ENCODE measurements around the gene CIROP.

CIROP gene
- long read RNA-seq, donor 1 = 0 reads
- long read RNA-seq, donor 2 = 0 reads
- long read RNA-seq, donor 3 = 0 reads
- long read RNA-seq, donor 4 = 0 reads
- long read RNA-seq, donor 5 = 0 reads
- long read RNA-seq, donor 6 = 0 reads
- long read RNA-seq, donor 7 = 0 reads
- long read RNA-seq, donor 8 = 0 reads

GRCh38 chr14:23104591-23105347 lies at the start of gene CIROP:
Gene CIROP (minus strand): TSS chr14:23104989. CDS start chr14:23104920, 69 bp downstream.
- DNase-seq = no peak

GRCh38 chr14:23153851-23154796 lies 49.3 kb upstream of the CIROP start:
- peak; percentile 50 for DNase-seq

DNA sequence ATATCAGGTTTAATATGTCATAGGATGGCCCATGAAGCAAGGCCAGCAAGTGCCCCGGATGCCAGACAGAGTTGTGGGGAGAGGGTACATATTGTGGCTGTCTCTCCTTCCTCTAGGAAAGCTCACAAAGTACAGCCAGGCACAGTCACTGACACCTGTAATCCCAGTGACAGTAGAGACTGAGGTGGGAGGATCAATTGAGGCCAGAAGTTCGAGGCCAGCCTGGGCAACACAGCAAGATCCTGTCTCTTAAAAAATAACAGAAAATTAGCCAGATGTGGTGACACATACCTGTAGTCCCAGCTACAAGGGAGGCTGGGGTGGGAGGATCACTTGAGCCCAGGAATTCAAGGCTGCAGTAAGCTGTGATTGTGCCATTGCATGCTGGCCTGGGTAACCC lies 46.6 kb upstream of the CIROP start:
- DNase-seq = no peak

DNA sequence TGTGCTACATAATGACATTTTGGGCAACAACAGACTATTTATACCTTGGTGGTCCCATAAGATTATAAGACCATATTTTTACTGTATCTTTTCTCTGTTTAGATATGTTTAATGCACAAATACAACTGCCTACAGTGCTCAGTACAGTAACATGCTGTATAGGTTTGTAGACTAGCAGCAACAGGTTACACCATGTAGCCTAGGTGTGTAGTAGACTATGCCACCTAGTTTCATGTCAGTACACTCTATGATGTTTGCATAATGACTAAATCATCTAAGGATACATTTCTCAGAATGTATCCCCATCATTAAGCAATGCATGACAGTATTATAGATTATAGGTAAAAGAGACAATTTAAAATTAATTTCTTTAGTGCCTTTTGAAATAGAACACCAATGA lies 45.0 kb upstream of the CIROP start:
- DNase-seq = no peak

- no peak for DNase-seq
Measured at GRCh38 chr14:23148591-23149249, 43.9 kb upstream of the CIROP start.

DNA sequence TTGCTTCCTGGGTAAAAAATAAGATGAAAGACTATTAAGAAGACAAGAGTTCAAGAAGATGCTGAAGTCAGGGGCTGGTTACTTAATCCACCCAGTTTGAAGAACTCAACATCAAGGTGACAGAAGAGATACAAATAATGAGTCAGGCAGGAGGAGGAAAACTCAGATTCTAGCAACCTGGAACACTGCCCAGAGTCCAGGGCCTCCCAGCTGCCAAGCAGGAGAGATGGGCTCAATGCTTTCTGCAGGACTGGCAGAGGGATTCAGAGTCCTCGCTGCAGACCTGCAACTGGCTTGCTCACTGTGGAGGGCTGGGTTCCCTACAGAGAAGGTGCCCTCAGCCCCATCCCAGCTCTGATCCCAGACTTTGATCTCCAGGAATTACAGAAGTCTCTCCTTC lies 42.9 kb upstream of the CIROP start:
- DNase-seq = no peak

- DNase-seq = no peak
Measured at GRCh38 chr14:23146980-23147379, 42.2 kb upstream of the CIROP start.

GRCh38 chr14:23146351-23146910 lies 41.6 kb upstream of the CIROP start:
- no peak for DNase-seq

- no peak for DNase-seq
Measured at GRCh38 chr14:23145794-23146350, 41.1 kb upstream of the CIROP start.

DNA sequence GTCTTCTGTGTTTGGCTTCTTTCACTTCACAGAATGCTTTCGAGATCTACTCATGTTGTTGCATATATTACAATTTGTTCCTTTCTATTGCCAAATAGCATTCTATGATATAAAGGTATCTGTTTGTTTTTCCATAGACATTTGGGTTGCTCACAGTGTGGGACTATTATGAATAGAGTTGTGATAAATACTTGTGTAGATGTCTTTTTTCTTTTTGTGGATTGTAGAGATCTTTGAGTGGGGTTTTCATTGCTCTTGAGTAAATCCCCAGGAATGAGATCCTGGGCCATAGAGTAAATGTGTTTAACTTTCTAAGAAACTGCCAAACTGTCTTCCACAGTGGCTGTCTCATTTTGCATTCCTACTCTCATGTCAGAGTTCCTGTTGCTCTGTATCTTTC lies 39.1 kb upstream of the CIROP start:
- no peak for DNase-seq

GRCh38 chr14:23142826-23143225 lies 38.0 kb upstream of the CIROP start:
- DNase-seq = no peak

DNA sequence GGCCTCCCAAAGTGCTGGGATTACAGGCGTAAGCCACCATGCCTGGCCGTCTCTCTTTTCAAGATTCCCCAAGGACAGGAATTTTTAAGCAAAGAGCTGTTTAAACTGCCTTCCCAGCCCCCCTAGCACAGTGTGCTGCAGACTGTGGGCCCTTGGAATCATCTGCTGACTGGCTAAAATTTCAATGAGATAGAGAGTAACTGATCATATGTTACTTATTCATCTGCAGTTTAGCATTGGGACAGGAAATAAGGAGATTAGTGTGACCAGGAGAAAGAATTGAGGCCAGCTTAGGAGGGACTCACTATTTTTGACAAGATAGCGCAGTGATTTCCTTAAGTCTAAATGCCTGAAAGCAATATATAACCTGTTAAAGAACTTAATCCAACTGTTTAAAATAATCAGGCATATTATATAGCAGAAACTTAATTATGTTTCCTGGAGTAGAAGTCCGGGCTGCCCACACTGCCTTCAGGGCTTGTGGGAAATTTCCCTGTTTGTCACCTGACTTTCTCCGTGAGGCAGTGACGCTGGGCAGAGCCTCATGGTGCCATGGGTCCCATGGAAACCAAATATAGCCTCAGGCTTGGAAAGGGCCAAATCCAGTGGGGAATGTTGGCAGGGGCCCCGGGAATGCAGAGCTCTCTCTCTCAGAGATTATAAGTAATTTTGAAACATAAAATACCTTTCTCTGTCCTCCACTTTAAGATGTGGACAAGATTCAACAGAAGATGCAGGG lies 37.1 kb upstream of the CIROP start:
- no peak for DNase-seq

GRCh38 chr14:23140371-23140770 lies 35.6 kb upstream of the CIROP start:
- DNase-seq = no peak

DNA sequence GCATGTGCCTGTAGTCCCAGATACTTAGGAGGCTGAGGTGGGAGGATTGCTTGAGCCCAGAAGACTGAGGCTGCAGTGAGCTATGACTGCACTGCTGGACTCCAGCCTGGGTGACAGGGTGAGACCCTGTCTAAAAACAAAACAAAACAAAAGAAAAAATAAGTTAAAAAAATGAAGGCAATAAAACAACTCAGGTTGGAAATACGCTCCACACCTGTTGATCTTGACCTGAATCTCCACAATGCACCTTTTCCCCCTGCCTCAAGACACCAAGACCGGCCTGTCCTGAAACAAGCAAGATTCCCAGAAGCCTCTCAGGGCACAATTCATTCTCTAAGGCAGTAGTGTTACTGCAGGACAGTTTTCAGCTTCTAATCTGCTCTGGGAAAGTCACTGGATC lies 35.1 kb upstream of the CIROP start:
- no peak for DNase-seq

DNA sequence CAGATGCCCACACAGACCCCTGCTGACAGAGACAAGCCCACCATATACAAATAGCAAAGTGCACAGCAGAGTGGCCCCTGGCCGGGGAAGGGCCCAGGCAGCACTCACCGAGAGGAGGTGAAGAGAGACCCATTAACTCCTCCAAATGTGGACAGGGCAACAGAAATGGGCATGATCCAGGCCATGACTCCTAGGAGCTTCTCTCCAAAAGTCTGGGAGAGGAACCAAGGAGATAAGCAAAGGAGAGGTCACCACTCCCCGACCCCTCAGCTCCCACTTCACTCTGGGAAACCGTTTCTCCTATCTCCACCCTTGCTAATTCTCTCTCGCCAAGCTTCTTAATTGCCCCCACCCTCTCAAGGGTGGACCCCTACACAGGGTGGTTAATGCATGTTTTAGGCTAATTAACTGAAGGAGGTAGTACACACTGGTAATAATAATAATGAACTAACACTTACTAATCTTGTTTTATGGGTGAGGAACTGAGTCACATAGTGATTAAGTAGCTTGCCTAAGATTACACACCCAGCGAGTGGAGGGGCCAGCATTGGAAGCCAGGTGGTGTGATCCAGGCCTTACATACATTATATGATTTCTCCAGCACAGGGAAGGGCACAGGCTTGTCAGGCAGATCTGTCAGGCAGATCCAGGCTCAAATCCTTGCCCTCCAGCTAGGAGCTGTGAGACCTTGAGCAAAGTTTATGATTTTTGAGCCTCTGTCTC lies 33.2 kb upstream of the CIROP start:
- no peak for DNase-seq

DNA sequence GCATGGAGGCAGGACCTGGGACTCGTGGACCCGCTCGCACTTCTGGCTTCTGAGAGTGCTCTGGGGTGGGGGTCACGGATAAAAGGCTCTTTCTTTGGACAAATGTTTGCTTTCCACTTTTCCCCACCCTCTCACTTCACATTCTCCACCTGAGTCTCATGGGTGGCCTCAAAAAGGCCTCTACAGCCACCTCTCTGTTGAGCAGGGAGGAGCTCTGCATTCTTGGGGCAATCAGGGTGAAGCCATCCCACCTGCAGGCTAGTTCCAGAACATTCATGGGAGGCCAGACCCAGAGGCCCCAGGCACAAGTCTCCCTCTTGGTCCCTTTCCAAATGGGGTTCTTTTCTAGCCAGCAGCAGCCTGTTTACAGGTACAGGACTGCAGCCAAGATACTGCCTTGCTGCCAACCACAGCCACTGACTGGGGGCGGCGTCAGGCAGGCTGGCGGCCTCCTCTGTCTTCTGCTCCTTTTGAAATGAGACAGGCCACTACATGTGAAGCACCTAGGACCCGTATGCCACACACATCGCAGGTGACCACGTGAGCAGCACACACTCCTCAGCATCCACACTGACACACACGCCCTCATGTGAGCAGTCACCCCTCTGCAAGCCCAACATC lies 32.5 kb upstream of the CIROP start:
- no peak for DNase-seq

DNA sequence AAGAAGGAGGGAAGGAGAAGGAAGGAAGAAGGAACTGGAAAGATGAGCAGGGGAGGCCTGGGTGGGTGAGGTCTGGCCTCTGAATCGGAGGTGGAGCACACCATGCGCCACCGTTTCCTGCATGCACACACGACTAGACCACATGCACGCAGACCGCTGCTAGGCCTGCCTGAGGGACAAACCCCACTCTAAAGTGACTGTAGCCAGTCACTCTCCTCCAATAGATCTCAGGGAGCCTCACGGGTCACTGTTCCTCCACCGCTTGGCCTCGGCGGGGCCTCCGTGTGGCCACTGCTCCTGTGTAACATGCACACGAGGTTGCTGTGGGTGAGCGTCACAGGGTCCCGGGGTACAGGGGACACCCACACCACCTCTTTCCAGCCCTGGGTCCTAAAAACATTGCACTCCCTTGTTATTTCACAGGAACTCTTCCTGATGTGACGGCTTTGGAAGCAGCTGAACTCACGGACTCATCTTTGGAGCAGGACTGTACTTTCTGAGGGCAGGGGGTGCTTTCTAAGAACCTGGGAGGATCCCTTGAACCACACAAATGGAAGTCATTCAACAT lies 31.9 kb upstream of the CIROP start:
- no peak for DNase-seq

DNA sequence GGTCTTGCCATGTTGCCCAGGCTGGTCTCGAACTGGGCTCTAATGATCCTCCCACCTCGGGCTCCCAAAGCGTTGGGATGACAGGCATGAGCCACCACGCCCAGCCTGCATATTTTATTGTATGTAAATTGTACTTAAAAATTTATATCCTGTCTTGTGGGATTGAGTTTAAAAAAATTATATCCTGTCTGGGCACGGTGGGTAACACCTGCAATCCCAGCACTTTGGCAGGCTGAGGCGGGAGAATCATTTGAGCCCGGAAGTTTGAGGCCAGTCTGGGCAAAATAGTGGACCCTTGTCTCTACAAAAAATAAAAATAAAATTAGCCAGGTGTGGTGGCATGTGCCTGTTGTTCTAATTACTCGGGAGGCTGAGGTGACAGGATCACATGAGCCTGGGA lies 28.2 kb upstream of the CIROP start:
- DNase-seq = no peak

- DNase-seq = no peak
Measured at GRCh38 chr14:23131482-23131881, 26.7 kb upstream of the CIROP start.

DNA sequence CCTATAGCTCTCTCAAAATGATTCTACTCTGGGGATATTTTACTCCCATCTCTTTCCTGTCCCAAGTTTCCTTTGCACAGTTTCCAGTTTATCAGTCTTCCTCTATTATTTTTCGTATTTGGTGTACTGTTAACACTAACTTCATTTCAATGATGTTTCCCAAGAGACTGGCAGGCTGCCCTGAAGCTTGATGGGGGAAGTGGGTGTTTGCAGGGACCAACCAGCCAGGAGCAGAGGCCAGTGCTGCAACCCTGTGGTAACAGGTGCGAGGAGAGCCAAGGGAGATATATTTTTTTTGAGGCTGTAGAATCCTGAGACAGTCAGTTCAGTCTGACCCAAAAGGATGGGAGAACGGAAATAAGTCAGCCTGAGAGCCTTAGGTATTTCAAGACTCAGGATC lies 26.1 kb upstream of the CIROP start:
- no peak for DNase-seq
